Measurements from ENCODE around the gene SNAI1. TPM values are rescaled to one million over a fixed set of nuclear protein-coding genes. Genes with fewer than 3 reads are reported as not detected.
"Not testable (repeated sequence)": the region's sequence is repeated elsewhere in the genome, so short reads cannot be mapped to it uniquely, and the experiment has no call there.

SNAI1 gene
- total RNA-seq, 1 donor from 2014 or later: 3.9 TPM

DNA sequence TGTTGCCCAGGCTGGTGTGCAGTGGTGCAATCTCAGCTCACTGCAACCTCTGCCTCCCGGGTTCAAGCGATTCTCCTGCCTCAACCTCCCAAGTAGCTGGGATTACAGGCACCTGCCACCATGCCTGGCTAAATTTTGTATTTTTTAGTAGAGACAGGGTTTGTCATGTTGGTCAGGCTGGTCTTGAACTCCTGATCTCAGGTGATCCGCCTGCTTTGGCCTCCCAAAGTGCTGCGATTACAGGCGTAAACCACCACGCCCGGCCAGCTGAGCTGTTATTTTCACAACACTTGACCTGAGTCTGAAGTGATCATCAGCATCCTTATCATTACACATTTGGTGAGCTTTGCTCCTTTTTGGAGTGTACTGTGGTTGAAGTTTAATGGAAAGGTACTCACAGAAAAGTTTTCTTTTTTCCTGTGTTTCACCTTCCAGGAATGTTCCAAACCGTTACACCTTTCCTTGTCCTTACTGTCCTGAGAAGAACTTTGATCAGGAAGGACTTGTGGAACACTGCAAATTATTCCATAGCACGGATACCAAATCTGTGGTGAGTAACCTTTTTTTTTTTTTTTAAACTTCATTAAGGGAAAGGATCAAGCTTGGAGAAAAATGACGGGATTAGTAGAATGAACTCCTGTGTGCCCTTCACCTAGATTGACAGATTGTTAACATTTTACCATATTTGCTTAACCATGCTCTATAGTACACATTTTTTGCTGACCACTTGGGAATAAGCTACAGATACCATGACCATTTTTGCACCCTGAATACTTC lies 36.9 kb upstream of the SNAI1 start:
- no peaks in the 10 kb centered on the region for H3K36me3 Mint-ChIP-seq (ENCODE audit: unreplicated experiment)
- H3K27me3 Mint-ChIP-seq (ENCODE audit: unreplicated experiment): peaks cover 2% of the 10 kb centered on the region
- TF ChIP-seq, protein P1, sequence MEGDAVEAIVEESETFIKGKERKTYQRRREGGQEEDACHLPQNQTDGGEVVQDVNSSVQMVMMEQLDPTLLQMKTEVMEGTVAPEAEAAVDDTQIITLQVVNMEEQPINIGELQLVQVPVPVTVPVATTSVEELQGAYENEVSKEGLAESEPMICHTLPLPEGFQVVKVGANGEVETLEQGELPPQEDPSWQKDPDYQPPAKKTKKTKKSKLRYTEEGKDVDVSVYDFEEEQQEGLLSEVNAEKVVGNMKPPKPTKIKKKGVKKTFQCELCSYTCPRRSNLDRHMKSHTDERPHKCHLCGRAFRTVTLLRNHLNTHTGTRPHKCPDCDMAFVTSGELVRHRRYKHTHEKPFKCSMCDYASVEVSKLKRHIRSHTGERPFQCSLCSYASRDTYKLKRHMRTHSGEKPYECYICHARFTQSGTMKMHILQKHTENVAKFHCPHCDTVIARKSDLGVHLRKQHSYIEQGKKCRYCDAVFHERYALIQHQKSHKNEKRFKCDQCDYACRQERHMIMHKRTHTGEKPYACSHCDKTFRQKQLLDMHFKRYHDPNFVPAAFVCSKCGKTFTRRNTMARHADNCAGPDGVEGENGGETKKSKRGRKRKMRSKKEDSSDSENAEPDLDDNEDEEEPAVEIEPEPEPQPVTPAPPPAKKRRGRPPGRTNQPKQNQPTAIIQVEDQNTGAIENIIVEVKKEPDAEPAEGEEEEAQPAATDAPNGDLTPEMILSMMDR (IDR thresholded peaks at IDR 0.05; ENCODE audit: partially characterized antibody, unreplicated experiment): no peak
- no peak overlapping the region for H3K4me3 Mint-ChIP-seq (ENCODE audit: unreplicated experiment)
- no peaks in the 10 kb centered on the region for H3K9me3 Mint-ChIP-seq (ENCODE audit: unreplicated experiment)
- no peak for DNase-seq
- no peak overlapping the region for H3K27ac Mint-ChIP-seq (ENCODE audit: unreplicated experiment)
- H3K4me1 Mint-ChIP-seq (ENCODE audit: low read depth, unreplicated experiment): no peaks in the 10 kb centered on the region

DNA sequence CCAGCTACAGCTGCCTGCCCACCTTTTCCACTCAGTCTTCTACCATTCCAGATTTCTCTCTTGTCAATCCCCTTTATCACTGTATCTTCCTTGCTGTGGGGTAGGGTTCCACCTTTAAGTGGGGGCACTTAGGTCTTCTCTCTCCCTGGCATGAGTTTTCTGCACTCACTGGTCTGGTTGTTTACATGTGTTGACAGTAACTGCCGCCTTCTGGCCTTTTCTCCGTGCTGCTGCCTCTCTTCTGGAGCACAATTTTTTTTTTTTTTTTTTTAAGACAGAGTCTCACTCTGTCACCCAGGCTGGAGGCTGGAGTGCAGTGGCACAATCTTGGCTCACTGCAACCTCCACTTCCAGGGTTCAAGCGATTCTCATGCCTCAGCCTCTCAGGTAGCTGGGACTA lies 34.6 kb upstream of the SNAI1 start:
- H3K36me3 Mint-ChIP-seq (ENCODE audit: unreplicated experiment): no peaks in the 10 kb centered on the region
- TF ChIP-seq, protein P1 (IDR thresholded peaks at IDR 0.05; ENCODE audit: partially characterized antibody, unreplicated experiment): no peak
- no peak for DNase-seq
- H3K4me1 Mint-ChIP-seq (ENCODE audit: low read depth, unreplicated experiment): no peaks in the 10 kb centered on the region
- no peak overlapping the region for H3K4me3 Mint-ChIP-seq (ENCODE audit: unreplicated experiment)
- no peak overlapping the region for H3K27ac Mint-ChIP-seq (ENCODE audit: unreplicated experiment)
- peaks cover 2% of the 10 kb centered on the region for H3K27me3 Mint-ChIP-seq (ENCODE audit: unreplicated experiment)
- peaks cover 2% of the 10 kb centered on the region for H3K9me3 Mint-ChIP-seq (ENCODE audit: unreplicated experiment)

GRCh38 chr20:49948809-49949507 lies 33.8 kb upstream of the SNAI1 start:
- Mint-ChIP-seq H3K4me1 (ENCODE audit: low read depth, unreplicated experiment) (no peaks in the 10 kb centered on the region), H3K27me3 (ENCODE audit: unreplicated experiment) (peaks cover 2% of the 10 kb centered on the region), H3K9me3 (ENCODE audit: unreplicated experiment) (peaks cover 2% of the 10 kb centered on the region), H3K36me3 (ENCODE audit: unreplicated experiment) (no peaks in the 10 kb centered on the region), H3K4me3 (ENCODE audit: unreplicated experiment) (no peak overlapping the region), H3K27ac (ENCODE audit: unreplicated experiment) (no peak overlapping the region)
- TF ChIP-seq, protein P1 (IDR thresholded peaks at IDR 0.05; ENCODE audit: partially characterized antibody, unreplicated experiment): no peak
- DNase-seq: no peak

- peaks cover 2% of the 10 kb centered on the region for H3K27me3 Mint-ChIP-seq (ENCODE audit: unreplicated experiment)
- H3K36me3 Mint-ChIP-seq (ENCODE audit: unreplicated experiment): no peaks in the 10 kb centered on the region
- H3K9me3 Mint-ChIP-seq (ENCODE audit: unreplicated experiment): peaks cover 4% of the 10 kb centered on the region
- no peak overlapping the region for H3K27ac Mint-ChIP-seq (ENCODE audit: unreplicated experiment)
- no peaks in the 10 kb centered on the region for H3K4me1 Mint-ChIP-seq (ENCODE audit: low read depth, unreplicated experiment)
- TF ChIP-seq, protein P1 (IDR thresholded peaks at IDR 0.05; ENCODE audit: partially characterized antibody, unreplicated experiment): no peak
- no peak overlapping the region for H3K4me3 Mint-ChIP-seq (ENCODE audit: unreplicated experiment)
- no peak for DNase-seq
Measured at GRCh38 chr20:49951151-49951550, 31.6 kb upstream of the SNAI1 start.

- peaks cover 4% of the 10 kb centered on the region for H3K9me3 Mint-ChIP-seq (ENCODE audit: unreplicated experiment)
- no peak overlapping the region for H3K4me3 Mint-ChIP-seq (ENCODE audit: unreplicated experiment)
- H3K27ac Mint-ChIP-seq (ENCODE audit: unreplicated experiment): no peak overlapping the region
- H3K36me3 Mint-ChIP-seq (ENCODE audit: unreplicated experiment): peaks cover 7% of the 10 kb centered on the region
- no peaks in the 10 kb centered on the region for H3K4me1 Mint-ChIP-seq (ENCODE audit: low read depth, unreplicated experiment)
- TF ChIP-seq, protein P1 (IDR thresholded peaks at IDR 0.05; ENCODE audit: partially characterized antibody, unreplicated experiment): no peak
- H3K27me3 Mint-ChIP-seq (ENCODE audit: unreplicated experiment): no peaks in the 10 kb centered on the region
- DNase-seq: no peak
Measured at GRCh38 chr20:49955167-49955566, 27.6 kb upstream of the SNAI1 start.

DNA sequence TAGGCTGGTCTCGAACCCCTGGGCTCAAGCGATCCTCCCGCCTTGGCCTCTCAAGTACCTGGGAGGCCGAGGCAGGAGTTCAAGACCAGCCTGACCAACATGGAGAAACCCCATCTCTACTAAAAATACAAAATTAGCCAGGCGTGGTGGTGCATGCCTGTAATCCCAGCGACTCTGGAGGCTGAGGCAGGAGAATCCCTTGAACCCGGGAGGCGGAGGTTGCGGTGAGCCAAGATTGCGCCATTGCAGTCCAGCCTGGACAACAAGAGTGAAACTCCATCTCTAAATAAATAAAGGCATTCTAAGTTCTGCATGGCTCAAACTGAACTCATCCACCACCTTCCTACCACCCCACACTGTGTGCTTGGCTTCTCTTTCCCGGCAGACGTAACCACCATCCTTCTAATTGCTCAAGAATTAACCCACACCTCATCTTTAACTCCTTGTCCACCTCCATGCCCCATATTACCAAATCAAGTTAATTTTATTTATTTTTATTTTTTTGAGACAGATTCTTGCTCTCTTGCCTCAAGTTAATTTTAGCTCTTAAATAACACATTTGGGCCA lies 26.9 kb upstream of the SNAI1 start:
- H3K4me1 Mint-ChIP-seq (ENCODE audit: low read depth, unreplicated experiment); H3K9me3 Mint-ChIP-seq (ENCODE audit: unreplicated experiment); H3K4me3 Mint-ChIP-seq (ENCODE audit: unreplicated experiment); DNase-seq; H3K36me3 Mint-ChIP-seq (ENCODE audit: unreplicated experiment); H3K27ac Mint-ChIP-seq (ENCODE audit: unreplicated experiment); H3K27me3 Mint-ChIP-seq (ENCODE audit: unreplicated experiment): not testable (repeated sequence)

Measured in glutamatergic neuron (in vitro differentiated cells).